ENCODE results near the gene AUNIP.

The AUNIP gene, protein sequence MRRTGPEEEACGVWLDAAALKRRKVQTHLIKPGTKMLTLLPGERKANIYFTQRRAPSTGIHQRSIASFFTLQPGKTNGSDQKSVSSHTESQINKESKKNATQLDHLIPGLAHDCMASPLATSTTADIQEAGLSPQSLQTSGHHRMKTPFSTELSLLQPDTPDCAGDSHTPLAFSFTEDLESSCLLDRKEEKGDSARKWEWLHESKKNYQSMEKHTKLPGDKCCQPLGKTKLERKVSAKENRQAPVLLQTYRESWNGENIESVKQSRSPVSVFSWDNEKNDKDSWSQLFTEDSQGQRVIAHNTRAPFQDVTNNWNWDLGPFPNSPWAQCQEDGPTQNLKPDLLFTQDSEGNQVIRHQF

DNA sequence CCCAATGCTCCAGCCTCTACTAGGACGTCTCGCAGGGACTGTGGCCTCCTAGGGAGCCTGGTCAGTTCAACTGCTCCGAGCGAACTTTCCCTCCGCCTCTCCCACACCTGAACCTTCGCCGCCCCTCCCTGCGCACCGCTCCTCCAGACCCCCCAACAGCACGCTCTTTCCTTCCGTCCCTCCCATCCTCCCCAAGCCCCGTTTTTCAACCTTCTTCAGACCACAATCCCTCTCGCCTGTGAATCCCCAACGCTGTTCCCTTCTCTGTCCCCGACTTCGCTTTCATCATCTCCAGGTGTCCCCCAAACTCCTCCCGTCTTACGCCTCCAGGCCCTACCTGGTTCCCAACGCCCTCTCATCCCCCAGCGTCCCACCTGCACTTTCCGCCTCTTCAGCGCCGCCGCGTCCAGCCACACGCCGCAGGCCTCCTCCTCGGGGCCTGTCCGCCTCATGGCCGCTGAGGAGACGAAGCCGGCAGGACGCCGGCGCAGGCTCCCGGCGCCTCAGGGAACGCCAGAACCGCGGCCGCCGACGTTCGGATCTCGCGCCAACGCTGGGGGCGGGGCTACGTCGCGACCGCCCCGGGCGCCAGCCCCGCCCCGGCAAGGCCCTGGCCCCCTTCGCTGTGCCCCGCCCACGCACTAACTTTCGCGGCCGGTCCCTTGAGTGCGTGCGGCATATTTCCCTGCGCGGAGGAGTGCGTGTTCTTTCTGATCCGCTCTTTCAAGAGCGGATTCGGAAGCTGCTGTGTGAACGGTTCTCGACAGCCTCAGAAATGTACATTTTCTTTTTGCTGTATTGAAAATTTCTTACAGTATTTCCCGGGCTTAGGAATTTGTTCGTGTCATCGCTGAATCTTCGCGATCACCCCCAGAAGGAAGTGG lies at the start of gene AUNIP:
Gene AUNIP (minus strand): TSS at position 552 of the 884 bp plus-strand sequence. CDS start 100 bp downstream, at position 452.
- Mint-ChIP-seq H3K9me3 (no peaks in the 10 kb centered on the region), H3K4me3 (peak within 1 kb of the TSS; percentile 93), H3K4me1 (peaks cover 25% of the 10 kb centered on the region), H3K27me3 (no peaks in the 10 kb centered on the region), H3K36me3 (no peaks in the 10 kb centered on the region), H3K27ac (peak within 1 kb of the TSS; percentile 90)

DNA sequence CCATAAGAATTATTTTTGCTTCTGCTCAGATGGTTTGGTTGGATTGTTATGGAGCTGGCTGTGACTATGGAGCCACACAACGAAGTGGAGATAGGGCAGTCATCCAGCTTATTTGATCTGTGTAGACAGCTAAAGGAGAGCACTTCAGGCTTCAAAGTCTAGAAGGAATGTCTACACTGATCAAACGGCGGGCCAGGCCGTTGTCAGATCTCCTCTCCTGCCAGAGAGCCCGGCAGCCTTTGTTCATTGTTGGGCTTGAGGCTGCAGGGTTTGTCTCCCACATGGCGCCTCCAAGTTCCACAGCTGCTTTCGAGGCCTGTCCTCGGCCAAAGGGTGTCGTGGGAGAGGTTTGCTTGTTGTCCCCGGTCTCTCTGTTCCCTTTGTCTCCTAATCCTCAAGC lies 49.8 kb upstream of the AUNIP start:
- H3K27ac Mint-ChIP-seq: peak overlapping the region; percentile 63
- H3K27me3 Mint-ChIP-seq: no peaks in the 10 kb centered on the region
- no peak overlapping the region for H3K4me3 Mint-ChIP-seq
- H3K9me3 Mint-ChIP-seq: no peaks in the 10 kb centered on the region
- no peaks in the 10 kb centered on the region for H3K36me3 Mint-ChIP-seq
- peaks cover 21% of the 10 kb centered on the region for H3K4me1 Mint-ChIP-seq

DNA sequence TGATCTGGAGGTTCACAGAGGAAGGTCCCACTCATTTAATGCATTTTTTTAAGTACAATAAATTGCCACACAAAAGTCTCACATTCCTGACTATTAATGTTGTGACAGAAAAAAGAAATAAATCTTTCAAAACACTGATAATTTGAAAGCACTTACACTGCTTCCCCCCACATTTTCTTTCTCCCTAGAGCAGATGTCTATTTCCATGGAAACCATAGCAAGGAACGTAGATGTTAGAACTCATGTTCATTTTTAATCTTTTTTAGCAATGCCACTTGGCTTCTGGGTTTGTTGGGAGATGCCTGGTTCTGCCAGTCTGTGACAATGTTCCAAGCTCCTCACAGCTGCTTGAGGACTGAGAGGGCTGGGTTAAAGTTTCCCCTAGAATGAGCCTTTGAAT lies 48.9 kb upstream of the AUNIP start:
- peaks cover 26% of the 10 kb centered on the region for H3K4me1 Mint-ChIP-seq
- H3K27me3 Mint-ChIP-seq: no peaks in the 10 kb centered on the region
- H3K9me3 Mint-ChIP-seq: no peaks in the 10 kb centered on the region
- no peaks in the 10 kb centered on the region for H3K36me3 Mint-ChIP-seq
- no peak overlapping the region for H3K4me3 Mint-ChIP-seq
- H3K27ac Mint-ChIP-seq: no peak overlapping the region

DNA sequence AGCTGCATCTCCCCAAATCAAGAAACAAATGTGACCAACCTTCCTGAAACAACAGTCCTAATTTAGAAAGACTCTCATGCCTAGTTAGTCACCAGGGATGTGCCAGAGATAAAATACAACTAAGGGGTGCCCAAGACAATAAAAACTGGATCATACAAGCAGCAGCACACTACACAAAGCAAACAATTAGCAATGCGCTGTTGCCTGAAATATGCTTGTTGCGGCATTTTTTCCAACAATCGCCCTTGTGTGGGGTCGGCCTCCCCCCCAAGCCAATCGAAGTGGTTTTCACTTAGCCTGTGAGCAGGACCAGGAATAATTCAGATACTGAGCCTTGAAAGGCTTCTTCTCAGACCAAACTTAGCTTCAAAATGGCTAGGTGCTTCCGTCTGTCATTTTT lies 48.3 kb upstream of the AUNIP start:
- no peaks in the 10 kb centered on the region for H3K27me3 Mint-ChIP-seq
- H3K4me1 Mint-ChIP-seq: peaks cover 28% of the 10 kb centered on the region
- H3K4me3 Mint-ChIP-seq: peak overlapping the region; percentile 86
- no peaks in the 10 kb centered on the region for H3K9me3 Mint-ChIP-seq
- H3K27ac Mint-ChIP-seq: no peak overlapping the region
- no peaks in the 10 kb centered on the region for H3K36me3 Mint-ChIP-seq

DNA sequence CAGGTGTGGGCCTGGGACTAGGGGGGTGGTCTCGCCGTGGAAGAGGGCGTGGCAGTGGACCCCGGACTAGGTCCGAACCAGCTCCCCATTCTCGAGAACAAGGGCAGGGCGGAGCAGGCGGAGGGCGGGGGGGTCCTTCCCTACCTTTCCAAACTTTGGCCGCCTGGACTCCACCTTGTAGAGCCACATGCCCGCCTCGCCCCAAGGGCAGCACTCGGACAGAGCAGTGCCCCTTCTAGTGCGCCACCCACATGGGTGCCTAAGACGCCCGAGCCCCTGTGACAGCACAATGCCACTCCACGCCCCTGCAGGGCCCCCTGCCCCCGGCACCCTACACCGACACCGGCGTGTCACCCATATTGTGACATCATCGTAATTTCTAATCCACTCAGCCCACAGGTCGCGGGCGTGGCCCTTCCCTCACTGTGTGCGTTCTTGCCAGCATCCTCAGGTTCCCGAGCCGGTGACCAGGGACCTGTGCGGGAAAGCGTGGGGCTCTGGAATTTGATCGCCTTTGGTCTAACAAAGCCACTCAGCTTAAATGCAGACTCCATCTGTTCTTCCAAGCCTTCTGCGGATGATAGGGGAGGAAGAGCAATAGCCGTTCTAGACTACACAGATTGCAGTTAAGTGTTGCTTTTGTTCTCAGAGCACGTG lies 47.5 kb upstream of the AUNIP start:
- Mint-ChIP-seq H3K27me3 (no peaks in the 10 kb centered on the region), H3K4me3 (peak overlapping the region; percentile 86), H3K4me1 (peaks cover 30% of the 10 kb centered on the region), H3K36me3 (no peaks in the 10 kb centered on the region), H3K27ac (peak overlapping the region; percentile 23), H3K9me3 (no peaks in the 10 kb centered on the region)

GRCh38 chr1:25905680-25906643 lies 46.7 kb upstream of the AUNIP start, which contains the start of gene STMN1:
STMN1 (minus strand) TSS chr1:25906419; CDS start chr1:25904676, 1,743 bp downstream.
- peak within 1 kb of the TSS; percentile 94 for H3K4me3 Mint-ChIP-seq

DNA sequence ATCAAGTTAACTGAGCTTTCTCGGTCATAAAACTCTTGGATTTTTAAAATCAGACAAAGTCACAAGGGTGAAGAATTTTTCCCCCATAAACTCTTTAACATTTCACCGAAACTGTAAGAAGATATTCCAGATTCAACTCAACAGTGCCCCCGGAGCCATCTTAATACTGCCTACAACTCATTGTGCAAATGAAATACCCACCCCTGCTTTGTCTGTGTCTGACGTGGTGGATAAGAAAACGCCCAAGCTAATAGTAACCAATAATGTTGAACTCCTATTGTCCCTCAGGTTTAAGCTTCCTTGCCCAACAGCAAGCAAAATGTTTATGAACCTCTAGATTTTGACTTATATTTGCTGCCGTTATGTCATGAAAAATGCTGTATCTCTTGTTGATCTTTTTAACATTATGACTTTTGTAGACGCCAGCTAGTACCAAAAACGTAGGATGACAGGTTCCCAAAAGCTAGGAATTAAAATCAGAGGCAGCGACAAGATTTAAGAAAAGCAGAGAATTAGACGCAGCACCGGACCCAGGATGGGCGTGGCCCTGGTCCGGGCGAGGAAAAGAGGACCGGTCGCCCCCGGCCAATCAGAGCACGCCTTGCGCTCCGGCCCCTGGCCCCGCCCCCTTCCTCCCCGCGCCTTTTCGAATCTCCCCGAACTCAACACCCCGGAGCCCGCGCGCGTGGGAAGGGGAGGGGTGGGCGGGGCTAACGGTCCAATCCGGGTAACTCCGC lies 45.9 kb upstream of the AUNIP start:
- peaks cover 4% of the 10 kb centered on the region for H3K36me3 Mint-ChIP-seq
- H3K27ac Mint-ChIP-seq: peak overlapping the region; percentile 92
- no peaks in the 10 kb centered on the region for H3K27me3 Mint-ChIP-seq
- no peaks in the 10 kb centered on the region for H3K9me3 Mint-ChIP-seq
- H3K4me1 Mint-ChIP-seq: peaks cover 30% of the 10 kb centered on the region
- peak overlapping the region; percentile 94 for H3K4me3 Mint-ChIP-seq

More at GRCh38 chr1:25905680-25906643, 46.7 kb upstream of the AUNIP start, which contains the start of gene STMN1:
- Mint-ChIP-seq H3K9me3 (no peaks in the 10 kb centered on the region), H3K27me3 (no peaks in the 10 kb centered on the region), H3K27ac (peak within 1 kb of the TSS; percentile 92), H3K36me3 (peaks cover 1% of the 10 kb centered on the region), H3K4me1 (peaks cover 30% of the 10 kb centered on the region)

- Mint-ChIP-seq H3K36me3 (peaks cover 4% of the 10 kb centered on the region), H3K4me1 (peaks cover 30% of the 10 kb centered on the region), H3K27ac (no peak overlapping the region), H3K4me3 (peak overlapping the region; percentile 94), H3K9me3 (no peaks in the 10 kb centered on the region), H3K27me3 (no peaks in the 10 kb centered on the region)
Observed at GRCh38 chr1:25903986-25904385, 44.7 kb upstream of the AUNIP start.

DNA sequence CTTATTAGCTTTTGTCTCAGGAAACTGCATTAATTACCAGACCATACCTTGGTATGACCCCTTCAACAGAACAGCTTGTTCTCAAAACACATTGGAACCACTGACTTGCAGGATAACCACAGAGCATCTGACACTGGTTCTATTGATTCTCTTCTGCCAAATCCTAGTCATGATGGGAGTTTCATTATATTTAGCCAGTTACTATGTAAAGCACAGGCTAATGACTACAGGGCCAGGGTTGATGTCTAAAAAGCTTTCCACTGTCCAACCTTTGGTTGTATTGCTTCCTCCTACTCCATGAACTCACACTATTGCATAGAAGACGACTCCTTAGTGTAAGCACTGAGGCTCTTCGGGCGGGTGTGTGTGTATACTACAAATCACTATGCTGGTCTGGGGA lies 43.2 kb upstream of the AUNIP start:
- no peaks in the 10 kb centered on the region for H3K27me3 Mint-ChIP-seq
- no peaks in the 10 kb centered on the region for H3K9me3 Mint-ChIP-seq
- H3K36me3 Mint-ChIP-seq: peaks cover 4% of the 10 kb centered on the region
- peak overlapping the region; percentile 10 for H3K27ac Mint-ChIP-seq
- H3K4me1 Mint-ChIP-seq: peaks cover 29% of the 10 kb centered on the region
- H3K4me3 Mint-ChIP-seq: no peak overlapping the region

GRCh38 chr1:25900219-25900618 lies 41.0 kb upstream of the AUNIP start:
- Mint-ChIP-seq H3K27ac (no peak overlapping the region), H3K36me3 (peaks cover 4% of the 10 kb centered on the region), H3K27me3 (no peaks in the 10 kb centered on the region), H3K4me3 (no peak overlapping the region), H3K4me1 (peaks cover 27% of the 10 kb centered on the region), H3K9me3 (no peaks in the 10 kb centered on the region)

- H3K27ac Mint-ChIP-seq: no peak overlapping the region
- peaks cover 4% of the 10 kb centered on the region for H3K36me3 Mint-ChIP-seq
- H3K27me3 Mint-ChIP-seq: no peaks in the 10 kb centered on the region
- H3K4me1 Mint-ChIP-seq: peaks cover 24% of the 10 kb centered on the region
- H3K4me3 Mint-ChIP-seq: no peak overlapping the region
- H3K9me3 Mint-ChIP-seq: no peaks in the 10 kb centered on the region
Observed at GRCh38 chr1:25899792-25900191, 40.5 kb upstream of the AUNIP start.

DNA sequence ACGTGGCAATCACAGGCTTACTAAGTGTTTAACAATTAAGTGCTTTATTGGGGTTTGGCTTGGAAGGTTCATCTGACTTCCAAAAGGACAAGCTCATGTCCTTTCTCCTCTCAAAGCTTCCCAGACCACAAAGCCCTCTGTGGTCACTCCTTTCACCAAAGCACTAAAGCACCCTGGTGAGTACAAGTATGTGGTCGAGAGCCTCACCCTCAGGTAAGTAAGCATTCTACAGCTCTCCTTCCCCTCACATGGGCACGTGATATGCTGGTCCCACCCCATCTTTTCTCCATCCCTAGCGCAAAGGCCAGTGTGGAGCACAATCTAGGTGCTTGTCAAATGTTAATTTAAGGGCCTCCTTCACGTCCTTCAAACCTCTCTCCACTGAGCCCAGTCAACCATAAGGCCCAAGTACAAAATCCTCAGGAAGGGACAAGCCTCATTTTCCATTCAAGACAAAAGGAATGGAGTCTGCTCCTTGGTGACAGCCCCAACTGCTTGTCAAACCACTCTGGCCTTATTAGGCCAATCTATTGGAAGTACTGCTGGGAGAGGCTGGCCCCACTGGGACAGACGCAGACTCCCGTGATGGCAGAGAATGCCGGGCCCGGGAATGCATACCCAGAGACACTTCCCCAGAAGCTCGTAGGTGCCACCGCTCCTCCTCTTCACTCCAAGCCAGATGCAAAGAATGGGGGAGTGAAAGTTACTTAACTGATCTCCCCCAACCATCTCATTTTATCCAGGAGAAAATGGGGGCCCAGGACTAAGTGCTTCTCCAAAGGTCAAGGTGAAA lies 39.2 kb upstream of the AUNIP start:
- H3K27ac Mint-ChIP-seq: no peak overlapping the region
- H3K36me3 Mint-ChIP-seq: peaks cover 4% of the 10 kb centered on the region
- H3K27me3 Mint-ChIP-seq: no peaks in the 10 kb centered on the region
- peaks cover 12% of the 10 kb centered on the region for H3K4me1 Mint-ChIP-seq
- no peaks in the 10 kb centered on the region for H3K9me3 Mint-ChIP-seq
- H3K4me3 Mint-ChIP-seq: no peak overlapping the region

GRCh38 chr1:25897754-25898153 lies 38.5 kb upstream of the AUNIP start:
- no peaks in the 10 kb centered on the region for H3K9me3 Mint-ChIP-seq
- peaks cover 11% of the 10 kb centered on the region for H3K4me1 Mint-ChIP-seq
- no peak overlapping the region for H3K4me3 Mint-ChIP-seq
- peaks cover 4% of the 10 kb centered on the region for H3K36me3 Mint-ChIP-seq
- H3K27me3 Mint-ChIP-seq: no peaks in the 10 kb centered on the region
- no peak overlapping the region for H3K27ac Mint-ChIP-seq

Measured in activated naive CD4-positive, alpha-beta T cell treated with anti-CD3 and anti-CD28 coated beads, Interleukin-2, amount 50 U/mL, for 24 hours (primary cell).